Measurements from ENCODE around the gene METTL8. TPM values are rescaled to one million over a fixed set of nuclear protein-coding genes. Genes with fewer than 3 reads are reported as not detected.

Gene METTL8
- total RNA-seq, 2 donors from 2014 or later: 19.5 to 27.7 TPM

GRCh38 chr2:171271386-171271785 lies 162.4 kb downstream of the METTL8 start:
- ATAC-seq (replicated peaks): no peak
- Mint-ChIP-seq H3K27me3 (no peaks in the 10 kb centered on the region), H3K36me3 (ENCODE audit: low read depth) (no peaks in the 10 kb centered on the region), H3K4me3 (no peak overlapping the region), H3K27ac (no peak overlapping the region), H3K4me1 (no peaks in the 10 kb centered on the region), H3K9me3 (no peaks in the 10 kb centered on the region)

- Mint-ChIP-seq H3K27me3 (no peaks in the 10 kb centered on the region), H3K27ac (no peak overlapping the region), H3K4me1 (peaks cover 6% of the 10 kb centered on the region), H3K4me3 (no peak overlapping the region), H3K36me3 (ENCODE audit: low read depth) (no peaks in the 10 kb centered on the region), H3K9me3 (no peaks in the 10 kb centered on the region)
- ATAC-seq (replicated peaks): no peak
Measured at GRCh38 chr2:171267855-171268629, 165.7 kb downstream of the METTL8 start.

Other genes with a start within 250 kb of the METTL8 start
- 10 to 100 TPM; 11.2 to 18.6 TPM for gene DCAF17, start 236 bp upstream of the METTL8 start, total RNA-seq
- under 1 TPM; 0.24 to 0.69 TPM for gene CYBRD1, start 88.5 kb upstream of the METTL8 start, total RNA-seq